NCI-H2029 treated with DMSO at 0.1 percent for 48 hours (cell line): ENCODE measurements around the gene ANO1.
A peak's percentile ranks its signal among the peaks of the same experiment; 100 is the strongest.
"Not testable (repeated sequence)": the region's sequence is repeated elsewhere in the genome, so short reads cannot be mapped to it uniquely, and the experiment has no call there.

Experiments
- DNase-seq: peaks from one replicate; lab custom pipeline; 2025; lab: John Stamatoyannopoulos, UW

The ANO1 gene

DNA sequence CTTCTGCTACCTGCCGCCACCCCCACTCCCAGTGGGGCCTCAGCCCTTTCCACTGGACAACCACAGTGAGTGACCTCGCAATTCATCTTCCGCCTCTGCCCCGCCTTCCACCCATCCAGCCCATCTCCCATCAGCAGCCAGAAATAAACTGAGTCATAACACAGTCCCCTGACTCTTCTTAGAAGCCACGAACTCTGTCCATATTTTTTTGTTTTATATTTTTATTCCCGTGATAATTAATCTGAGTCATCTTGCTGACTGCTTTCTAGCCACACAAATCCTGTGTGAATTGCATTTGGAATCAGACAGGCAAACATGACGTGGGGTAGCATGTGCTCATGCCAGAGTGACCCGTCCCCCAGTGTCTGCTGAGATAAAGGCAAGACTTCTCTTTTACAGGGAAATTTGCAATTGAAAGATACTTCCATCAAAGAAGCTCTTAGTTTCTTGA lies 132.0 kb downstream of the ANO1 start:
- no peak for DNase-seq

DNA sequence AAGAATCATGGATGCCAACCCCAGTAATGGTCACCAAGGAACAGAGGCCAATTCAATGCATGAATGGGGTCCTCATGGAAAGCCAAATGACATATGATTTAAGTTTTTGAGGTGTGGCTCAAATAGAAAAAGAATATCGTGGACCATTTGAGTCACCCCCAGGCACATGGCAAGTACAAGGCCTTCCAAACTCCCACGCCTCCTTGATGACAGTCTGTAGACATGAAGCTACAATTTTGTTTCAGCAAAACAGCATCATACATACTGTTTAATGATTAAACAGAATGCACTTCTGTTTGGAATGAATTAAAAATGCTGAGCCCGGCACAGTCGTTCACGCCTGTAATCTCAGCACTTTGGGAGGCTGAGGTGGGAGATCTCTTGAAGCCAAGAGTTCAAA lies 132.4 kb downstream of the ANO1 start:
- no peak for DNase-seq

DNA sequence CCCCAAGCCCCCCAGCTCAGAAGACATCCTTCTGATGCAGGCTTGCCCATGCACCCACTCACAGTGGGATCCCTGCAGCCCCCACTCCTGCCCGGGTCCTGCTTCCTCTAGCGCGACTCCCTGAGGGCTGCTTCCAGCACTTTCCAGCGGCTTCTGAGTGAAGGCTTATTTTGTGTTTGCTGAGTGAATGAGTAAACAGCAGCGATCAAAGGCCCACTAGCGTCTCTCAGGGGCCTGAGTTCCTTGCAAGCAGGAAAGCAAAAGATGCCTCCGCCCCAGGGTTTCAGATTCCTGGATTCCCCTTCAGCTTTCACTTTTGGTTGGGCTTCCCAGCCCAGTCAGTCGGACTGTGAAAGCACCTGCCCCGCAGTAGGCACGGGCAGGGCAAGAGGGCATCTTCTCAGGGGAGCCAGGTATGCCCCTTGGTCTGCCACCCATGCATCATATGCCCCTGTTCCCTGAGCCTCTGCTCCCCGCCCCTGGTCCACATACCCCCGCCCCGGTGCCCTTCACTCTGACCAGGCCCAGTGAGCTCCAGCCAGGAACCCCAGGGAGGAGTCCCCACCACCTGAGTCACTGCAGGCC lies 134.2 kb downstream of the ANO1 start:
- DNase-seq, result peak; percentile 15

DNA sequence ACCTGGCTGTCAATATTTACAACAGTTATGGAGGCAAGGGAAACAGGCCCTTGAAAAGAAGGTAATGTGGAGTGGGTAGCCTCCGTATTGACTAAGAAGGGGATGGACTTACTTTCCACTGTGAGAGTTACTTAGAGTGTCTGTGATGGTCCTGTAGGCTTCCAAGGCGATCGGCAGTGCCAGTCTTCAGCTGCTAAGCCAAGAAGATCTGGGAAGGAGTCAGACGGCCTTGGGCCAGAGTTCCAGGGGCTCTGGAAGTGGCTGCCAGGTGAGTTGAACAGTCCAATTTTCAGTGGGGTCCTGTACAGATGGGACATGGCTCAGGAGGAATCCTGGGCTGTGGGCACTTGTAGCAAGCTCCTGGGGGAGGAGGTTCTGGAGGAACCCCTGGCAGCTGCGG lies 139.3 kb downstream of the ANO1 start:
- not testable (repeated sequence) for DNase-seq

DNA sequence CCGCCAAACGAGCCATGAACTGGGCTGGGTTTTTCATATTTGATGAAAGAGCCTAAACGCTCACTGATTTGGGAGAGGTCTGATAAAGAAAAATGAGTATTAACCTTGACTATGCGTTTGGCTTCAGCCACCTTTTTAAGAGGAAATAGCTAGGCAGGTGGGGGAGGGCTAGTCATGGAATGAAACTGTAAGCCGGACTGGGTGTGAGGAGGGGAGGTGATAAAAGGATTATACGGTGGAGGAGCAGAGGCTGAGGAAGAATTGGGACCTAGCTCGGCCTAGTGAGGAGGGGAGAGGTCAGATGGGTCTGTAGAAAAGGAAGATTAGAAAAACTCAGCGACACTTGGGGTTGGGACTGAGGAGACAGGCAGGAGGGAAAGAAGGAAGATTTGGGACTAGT lies 140.0 kb downstream of the ANO1 start:
- not testable (repeated sequence) for DNase-seq

DNA sequence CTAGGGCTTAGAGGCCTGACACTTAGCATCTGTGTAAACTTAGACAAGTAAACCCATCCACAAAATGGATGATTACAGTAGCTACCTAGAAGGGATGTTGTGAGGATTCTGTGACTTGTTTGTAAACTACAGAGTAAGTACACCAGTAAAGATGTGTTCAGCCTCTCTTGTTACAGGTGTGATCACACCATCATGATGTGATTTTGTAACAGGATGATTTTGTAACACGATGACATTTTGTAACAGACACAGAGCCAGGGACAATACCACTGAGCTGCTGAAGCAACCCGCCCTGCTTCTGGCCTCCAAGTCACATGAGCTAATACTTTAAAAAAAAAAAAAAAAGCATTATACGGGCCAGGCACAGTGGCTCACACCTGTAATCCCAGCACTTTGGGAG lies 142.0 kb downstream of the ANO1 start:
- no peak for DNase-seq

DNA sequence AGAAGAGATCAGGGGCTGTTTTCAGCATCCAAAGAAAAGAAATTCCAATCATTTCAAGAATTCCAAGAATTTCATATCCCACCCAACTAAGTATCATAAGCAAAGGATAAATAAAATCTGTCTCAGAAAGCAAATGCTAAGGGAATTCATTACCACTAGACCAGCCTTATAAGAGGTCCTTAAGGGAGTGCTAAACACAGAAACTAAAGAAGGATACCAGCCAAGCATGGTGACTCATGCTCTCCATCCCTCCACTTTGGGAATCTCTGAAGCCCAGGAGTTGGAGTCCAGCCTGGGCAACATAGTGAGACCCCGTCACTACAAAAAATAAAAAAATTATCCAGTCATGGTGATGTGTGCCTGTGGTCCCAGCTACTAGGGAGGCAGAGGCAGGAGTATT lies 142.8 kb downstream of the ANO1 start:
- DNase-seq, result no peak

DNA sequence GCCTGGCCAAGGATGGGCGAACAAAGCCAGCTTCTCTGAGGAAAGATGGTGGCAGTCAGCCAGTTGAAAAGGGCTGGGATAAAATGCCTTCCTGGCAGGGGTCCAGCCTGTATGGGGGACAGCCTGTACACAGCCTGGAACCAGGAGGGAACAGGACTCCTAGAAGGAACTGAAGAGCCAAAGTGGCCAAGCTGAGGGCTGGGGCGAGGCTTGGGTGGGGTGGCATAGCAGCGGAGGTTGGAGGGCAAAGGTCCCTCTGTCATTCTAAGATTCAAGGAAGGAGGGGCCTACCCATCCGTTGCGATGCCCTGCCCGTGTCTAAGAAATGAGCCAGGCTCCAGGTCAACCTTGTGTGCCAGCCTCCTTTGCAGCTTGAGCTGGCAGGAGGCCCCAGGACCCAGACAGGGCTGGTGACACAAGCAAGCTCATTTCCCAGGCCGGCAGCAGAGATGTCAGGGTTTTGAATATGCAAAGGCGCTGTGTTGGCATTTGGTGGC lies 147.6 kb downstream of the ANO1 start:
- no peak for DNase-seq

DNA sequence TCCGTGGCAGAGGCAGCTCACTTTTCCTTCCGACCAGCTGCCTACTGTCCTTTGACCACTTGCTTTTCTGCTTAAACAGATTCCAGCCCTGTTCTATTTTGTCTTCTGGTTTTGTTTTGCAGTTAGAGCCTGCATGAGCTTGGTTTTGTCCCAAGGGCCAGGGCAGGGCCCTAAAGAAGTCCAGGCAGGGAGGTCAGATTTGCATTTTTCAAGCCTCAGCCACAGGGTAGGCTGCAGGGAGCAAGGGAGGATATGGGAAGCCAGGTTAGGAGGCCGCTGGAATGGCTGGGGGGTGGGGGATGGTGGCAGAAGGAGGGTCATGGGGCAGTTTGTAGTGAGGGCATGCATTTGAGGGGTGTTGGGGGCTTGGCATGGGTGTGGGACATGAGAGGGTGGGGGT lies 148.1 kb downstream of the ANO1 start:
- no peak for DNase-seq

DNA sequence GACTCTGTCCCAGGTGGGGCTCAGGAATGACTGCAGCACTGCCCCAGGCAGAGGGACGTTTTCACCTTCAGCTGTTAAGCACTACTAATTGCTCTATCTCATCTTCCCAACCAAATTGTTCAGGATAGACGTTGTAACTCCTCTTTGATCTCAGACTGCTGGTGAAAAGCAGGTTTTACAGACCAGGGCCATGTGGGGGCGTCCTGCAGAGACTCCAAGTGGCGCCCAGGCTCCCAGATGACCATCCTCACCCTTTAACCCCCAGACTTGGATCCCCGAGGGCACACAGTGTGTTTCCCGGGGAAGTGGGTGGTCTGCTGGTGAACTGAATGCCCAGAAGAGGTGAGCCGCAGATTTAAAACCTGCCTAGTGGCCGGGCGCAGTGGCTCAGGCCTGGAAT lies 148.8 kb downstream of the ANO1 start:
- no peak for DNase-seq

DNA sequence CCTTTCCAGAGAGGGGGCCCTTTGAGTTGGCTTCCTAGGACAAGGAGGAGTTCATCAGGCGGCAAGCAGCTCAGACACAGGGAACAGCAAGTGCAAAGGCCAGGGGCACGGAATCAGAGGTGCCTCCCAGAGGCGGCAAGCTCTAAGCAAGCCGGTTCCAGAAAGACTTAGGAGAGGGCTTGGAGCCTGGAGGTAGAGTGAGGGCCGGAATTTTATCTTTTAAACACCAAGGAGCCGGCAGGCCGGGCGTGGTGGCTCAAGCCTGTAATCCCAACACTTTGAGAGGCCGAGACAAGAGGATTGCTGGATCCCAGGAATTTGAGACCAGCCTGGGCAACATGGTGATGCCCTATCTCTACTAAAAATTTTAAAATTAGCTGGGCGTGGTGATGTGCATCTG lies 151.6 kb downstream of the ANO1 start:
- no peak for DNase-seq

DNA sequence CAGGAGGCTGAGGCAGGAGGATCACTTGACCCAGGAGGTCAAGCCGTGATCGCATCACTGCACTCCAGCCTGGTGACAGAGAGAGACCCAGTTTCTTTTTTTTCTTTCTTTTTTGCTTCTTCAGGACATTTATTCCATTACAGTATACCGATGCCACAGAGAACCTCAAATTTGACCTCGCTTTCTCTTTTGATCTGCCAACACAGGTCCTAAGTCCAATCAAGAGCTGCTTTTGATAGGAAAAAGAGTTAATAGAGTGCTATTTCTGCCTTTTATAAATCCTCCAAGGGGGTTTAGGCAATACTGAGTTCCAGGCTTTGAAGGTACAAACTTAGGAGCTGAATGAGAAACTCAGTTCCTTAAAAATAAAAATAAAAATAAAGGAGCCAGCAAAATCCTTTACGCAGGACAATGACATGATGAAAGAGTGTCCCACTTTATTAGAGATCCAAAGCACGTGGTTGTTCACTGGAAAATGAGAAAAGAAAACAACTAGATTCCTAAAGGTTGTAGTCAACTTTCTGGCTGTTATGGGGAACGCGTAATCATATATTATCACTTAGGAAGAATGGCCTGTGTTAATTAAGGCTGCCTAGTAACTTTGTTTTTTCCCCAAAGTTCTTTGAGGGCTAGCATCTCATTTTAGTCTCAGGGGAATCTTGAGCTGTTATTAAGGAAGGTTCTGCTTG lies 152.2 kb downstream of the ANO1 start:
- no peak for DNase-seq

DNA sequence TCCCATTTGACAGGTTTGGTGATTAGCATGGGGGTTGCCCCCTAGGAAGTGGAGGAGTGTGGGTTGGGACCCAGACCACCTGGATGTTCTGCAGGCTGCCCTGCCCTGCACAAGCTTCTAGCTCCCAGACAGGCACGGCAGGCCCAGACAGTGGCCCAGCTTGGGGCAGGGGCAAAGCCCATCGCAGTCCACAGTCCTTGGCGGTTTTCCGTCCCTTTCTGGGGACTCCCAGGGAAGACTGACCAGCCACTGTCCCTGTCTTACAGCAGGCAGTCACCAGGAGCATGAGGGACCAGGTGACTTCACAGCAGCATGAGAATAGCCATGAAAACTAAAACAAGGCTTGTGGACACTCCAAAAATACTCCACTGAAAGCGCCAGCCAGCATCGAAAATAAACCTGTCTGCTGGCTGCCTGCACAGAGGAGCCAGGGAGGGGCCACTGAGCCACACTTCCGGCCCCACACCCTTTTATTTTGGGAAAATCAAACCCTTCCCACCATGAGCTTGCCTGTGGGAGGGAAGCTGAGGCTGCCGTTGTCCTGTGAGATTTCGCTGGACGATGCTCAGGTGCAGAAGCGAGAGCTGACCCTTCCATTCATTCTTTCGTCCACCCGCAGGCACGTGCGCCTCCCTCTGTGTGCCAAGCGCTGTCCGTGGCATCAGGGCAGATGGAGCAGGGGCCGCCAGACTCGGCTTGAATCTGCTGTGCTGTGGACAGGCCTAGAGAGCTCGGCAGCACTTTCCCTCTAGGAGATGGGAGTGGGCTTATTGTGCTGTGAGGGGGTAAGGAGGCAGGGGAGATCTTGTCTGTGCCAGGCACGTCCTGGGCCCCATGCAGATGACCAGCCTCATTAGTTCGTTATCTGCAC lies 153.0 kb downstream of the ANO1 start:
- no peak for DNase-seq

DNA sequence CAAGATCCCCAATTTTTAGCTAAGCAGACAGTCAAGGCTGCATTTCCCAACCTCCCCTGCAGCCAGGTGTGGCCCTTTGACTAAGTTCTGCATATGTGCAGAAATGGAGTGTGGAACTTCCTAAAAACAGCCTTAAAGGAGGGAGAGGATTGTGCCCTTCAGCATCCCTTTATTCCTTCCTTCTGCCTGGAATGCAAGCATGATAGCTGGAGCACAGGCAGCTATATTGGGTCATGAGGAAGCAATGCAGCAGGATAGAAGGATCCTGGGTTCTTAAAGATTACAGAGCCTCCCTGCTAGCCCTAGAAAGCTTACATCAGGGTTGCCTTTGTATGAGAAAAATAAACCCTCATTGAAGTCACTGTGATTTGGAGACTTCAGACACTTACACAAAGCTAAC lies 154.9 kb downstream of the ANO1 start:
- no peak for DNase-seq

DNA sequence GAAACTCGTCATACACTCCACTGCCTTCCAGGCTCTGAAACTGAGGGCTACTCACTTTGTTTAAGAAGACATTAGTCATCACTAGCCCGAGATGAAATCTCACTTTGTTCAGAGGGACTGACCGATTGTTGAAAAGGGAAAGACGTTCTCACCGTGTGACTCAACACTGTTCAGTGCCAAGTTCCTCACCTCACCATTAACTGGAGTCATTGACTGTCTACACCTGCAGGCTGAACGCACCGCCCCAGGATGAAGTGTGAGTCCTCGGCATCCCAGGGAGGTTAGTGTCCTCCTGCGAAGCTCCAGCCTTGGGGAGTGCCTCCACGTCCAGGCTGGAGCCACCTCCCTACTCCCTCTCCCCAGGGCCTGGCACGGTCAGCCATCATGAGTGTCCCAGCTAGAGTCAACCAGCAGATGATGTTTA lies 155.4 kb downstream of the ANO1 start:
- DNase-seq, result no peak

DNA sequence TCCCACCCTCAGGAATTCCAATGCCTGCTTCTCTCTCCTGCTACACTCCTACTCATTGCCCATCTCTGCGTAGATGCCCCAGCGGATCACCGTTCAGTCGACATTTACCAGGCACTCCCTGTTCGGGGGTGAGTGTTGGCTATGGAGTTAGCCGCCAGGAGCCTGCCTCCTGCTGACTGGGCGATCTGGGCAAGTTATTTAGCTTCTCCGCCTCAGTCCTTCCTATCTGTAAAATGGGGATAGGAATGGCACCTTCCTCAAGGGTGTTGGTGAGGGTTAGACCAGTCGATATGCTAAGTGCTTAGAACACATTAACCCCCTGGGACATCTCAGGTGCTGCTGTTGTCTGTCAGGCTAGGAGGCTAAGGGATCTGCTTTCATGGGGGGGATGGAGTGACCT lies 155.8 kb downstream of the ANO1 start:
- no peak for DNase-seq
